H1 (cell line): Measurements from ENCODE around the gene CKAP5. TPM values are rescaled to one million over a fixed set of nuclear protein-coding genes. Genes with fewer than 3 reads are reported as not detected.

Source experiments
- CTCF ChIA-PET: fragments of 300-600 bp; sonication (Branson Sonifier 250); formaldehyde crosslinking; loops from one replicate; lab custom pipeline; 2021; ENCODE audit not compliant: partially characterized antibody; lab: Charles Lee
- POLR2A ChIA-PET: fragments of 300-600 bp; sonication (Branson Sonifier 250); formaldehyde crosslinking; loops from one replicate; lab custom pipeline; 2021; ENCODE audit warnings: inconsistent platforms; ENCODE audit not compliant: partially characterized antibody; lab: Charles Lee
- DNase-seq, 2 experiments: peaks; one replicate each; pipeline versions ENCODE4 v3.0.0 to v3.0.0-alpha.2; 2010 to 2022; ENCODE audit warnings: low spot score in 2 of 2, low read depth in 1 of 2, mixed read lengths in 1 of 2
- FAIRE-seq: peaks from 2 replicates; lab custom pipeline; 2011; peaks lifted over from hg19 to GRCh38; lab: Jason Lieb, UNC
- H2AFZ ChIP-seq: 2 replicates; pipeline ENCODE4 v1.8.1; 2012; ENCODE audit warnings: low read length, inconsistent platforms
- H2AK5ac ChIP-seq: 2 replicates; pipeline ENCODE4 v1.6.1; 2013; ENCODE audit warnings: low read depth, low read length
- H2BK120ac ChIP-seq: replicated peaks from 2 replicates; pipeline ENCODE3; 2013; ENCODE audit warnings: low read depth, low read length, inconsistent platforms
- H2BK12ac ChIP-seq: 2 replicates; pipeline ENCODE4 v1.6.1; 2013; ENCODE audit warnings: low read depth, low read length
- H2BK15ac ChIP-seq: 2 replicates; pipeline ENCODE4 v1.6.1; 2013; ENCODE audit warnings: low read length
- H2BK20ac ChIP-seq: 2 replicates; pipeline ENCODE4 v1.6.1; 2013; ENCODE audit warnings: low read length
- H2BK5ac ChIP-seq: 2 replicates; pipeline ENCODE4 v1.6.1; 2013; ENCODE audit warnings: low read depth, low read length
- H3K14ac ChIP-seq: 2 replicates; pipeline ENCODE4 v1.6.1; 2013; ENCODE audit warnings: inconsistent platforms; ENCODE audit not compliant: insufficient read length
- H3K18ac ChIP-seq: 2 replicates; pipeline ENCODE4 v1.6.1; 2013; ENCODE audit warnings: low read length; ENCODE audit errors: extremely low read depth
- H3K23ac ChIP-seq: 2 replicates; pipeline ENCODE4 v1.6.1; 2013; ENCODE audit warnings: inconsistent platforms; ENCODE audit not compliant: insufficient read length
- H3K23me2 ChIP-seq: 2 replicates; pipeline ENCODE4 v1.6.1; 2013; ENCODE audit warnings: low read depth, low read length
- H3K27ac ChIP-seq: 2 replicates; pipeline ENCODE4 v1.6.1; 2011; ENCODE audit warnings: low read depth, low read length, inconsistent platforms
- H3K27me3 ChIP-seq, 4 experiments: replicated peaks in 1 of 4; 1 replicate in 1 of 4; 2 replicates in 3 of 4; pipeline versions ENCODE4 v1.6.1 to v1.8.1; 2011 to 2013; ENCODE audit warnings: low read length in 3 of 4, mild to moderate bottlenecking in 3 of 4, inconsistent platforms in 2 of 4, mixed read lengths in 2 of 4, moderate library complexity in 1 of 4; ENCODE audit not compliant: control insufficient read depth in 3 of 4, insufficient read depth in 3 of 4; ENCODE audit errors: extremely low read depth in 1 of 4
- H3K36me3 ChIP-seq, 4 experiments: 2 replicates each; pipeline versions ENCODE4 v1.6.1 to v1.8.1; 2011 to 2013; ENCODE audit warnings: mild to moderate bottlenecking in 4 of 4, low read length in 3 of 4, moderate library complexity in 2 of 4, control low read depth in 1 of 4, inconsistent platforms in 1 of 4; ENCODE audit not compliant: insufficient read depth in 4 of 4, control insufficient read depth in 2 of 4
- H3K4ac ChIP-seq: replicated peaks from 2 replicates; pipeline ENCODE3; 2013; ENCODE audit warnings: low read length, low read depth, mixed read lengths, inconsistent platforms; ENCODE audit not compliant: insufficient read length
- H3K4me1 ChIP-seq, 4 experiments: replicated peaks in 1 of 4; 1 replicate in 1 of 4; 2 replicates in 3 of 4; pipeline versions ENCODE4 v1.6.1 to v1.8.1; 2011 to 2013; ENCODE audit warnings: low read length in 3 of 4, inconsistent platforms in 2 of 4, mixed read lengths in 1 of 4; ENCODE audit not compliant: insufficient read depth in 4 of 4, control insufficient read depth in 3 of 4
- H3K4me2 ChIP-seq, 2 experiments: 2 replicates each; pipeline versions ENCODE4 v1.6.1 to v1.8.1; 2011 to 2013; ENCODE audit warnings: low read depth in 2 of 2, low read length in 2 of 2, control low read depth in 1 of 2, inconsistent platforms in 1 of 2, mild to moderate bottlenecking in 1 of 2; ENCODE audit not compliant: insufficient read depth in 1 of 2
- H3K4me3 ChIP-seq, 4 experiments: fragments of 200-600, 300-600 bp in 1 of 4; sonication (generic), shearing (Covaris generic), sonication (Bioruptor Twin) in 1 of 4; 2 replicates each; pipeline versions ENCODE4 v1.5.1 to v1.8.1; 2011 to 2016; ENCODE audit warnings: low read length in 4 of 4, low read depth in 3 of 4, control low read depth in 2 of 4, inconsistent platforms in 2 of 4, mild to moderate bottlenecking in 2 of 4, mixed read lengths in 1 of 4, moderate library complexity in 1 of 4; ENCODE audit not compliant: insufficient read depth in 2 of 4; ENCODE audit errors: extremely low read depth in 1 of 4
- H3K56ac ChIP-seq: replicated peaks from 2 replicates; pipeline ENCODE3; 2013; ENCODE audit warnings: low read depth, mild to moderate bottlenecking, mixed read lengths, low read length, inconsistent platforms; ENCODE audit not compliant: insufficient read length
- H3K79me1 ChIP-seq: 2 replicates; pipeline ENCODE4 v1.6.1; 2013; ENCODE audit warnings: low read depth, low read length, control low read depth
- H3K79me2 ChIP-seq, 2 experiments: 2 replicates each; pipeline versions ENCODE4 v1.6.1 to v1.8.1; 2012 to 2013; ENCODE audit warnings: low read length in 2 of 2, mild to moderate bottlenecking in 2 of 2, inconsistent platforms in 1 of 2; ENCODE audit not compliant: insufficient read depth in 2 of 2, control insufficient read depth in 1 of 2
- H3K9ac ChIP-seq, 4 experiments: replicated peaks in 1 of 4; 1 replicate in 1 of 4; 2 replicates in 3 of 4; pipeline versions ENCODE4 v1.6.1 to v1.8.1; 2011 to 2013; ENCODE audit warnings: low read depth in 3 of 4, low read length in 3 of 4, control low read depth in 2 of 4, mild to moderate bottlenecking in 2 of 4, moderate library complexity in 2 of 4, inconsistent platforms in 1 of 4; ENCODE audit errors: extremely low read depth in 1 of 4
- H3K9me3 ChIP-seq, 2 experiments: 2 replicates each; pipeline versions ENCODE4 v1.6.1 to v1.8.1; 2012 to 2013; ENCODE audit warnings: mild to moderate bottlenecking in 2 of 2, moderate library complexity in 2 of 2, control low read depth in 1 of 2, inconsistent platforms in 1 of 2, low read depth in 1 of 2, low read length in 1 of 2, mixed read lengths in 1 of 2; ENCODE audit not compliant: insufficient read depth in 2 of 2
- H4K20me1 ChIP-seq, 2 experiments: replicated peaks in 1 of 2; 2 replicates each; pipeline versions ENCODE3 to v1.8.1; 2011 to 2013; ENCODE audit warnings: inconsistent platforms in 2 of 2, low read length in 2 of 2, mild to moderate bottlenecking in 1 of 2; ENCODE audit not compliant: insufficient read depth in 2 of 2, control insufficient read depth in 1 of 2
- H4K5ac ChIP-seq: 2 replicates; pipeline ENCODE4 v1.6.1; 2013; ENCODE audit warnings: low read length, low read depth, mixed read lengths, inconsistent platforms; ENCODE audit not compliant: insufficient read length
- H4K8ac ChIP-seq: 2 replicates; pipeline ENCODE4 v1.8.0; 2013; ENCODE audit warnings: mild to moderate bottlenecking, moderate library complexity, low read length, inconsistent platforms; ENCODE audit not compliant: insufficient read depth; ENCODE audit errors: extremely low read depth
- H4K91ac ChIP-seq: replicated peaks from 2 replicates; pipeline ENCODE3; 2013; ENCODE audit warnings: low read length, mixed read lengths, inconsistent platforms; ENCODE audit not compliant: insufficient read length
- BRCA1 ChIP-seq: IDR thresholded peaks from 2 replicates; pipeline ENCODE4 v1.6.1; 2012; ENCODE audit warnings: low read depth, low read length, improper control_type of control experiment
- CHD1 ChIP-seq: IDR thresholded peaks from 2 replicates; pipeline ENCODE4 v1.6.1; 2012; ENCODE audit warnings: low read depth, low read length, improper control_type of control experiment
- FOSL1 ChIP-seq: IDR thresholded peaks from 2 replicates; pipeline ENCODE4 v1.6.1; 2011; ENCODE audit warnings: mild to moderate bottlenecking, low read depth, low read length, moderate library complexity; ENCODE audit not compliant: insufficient read depth
- GABPA ChIP-seq: IDR thresholded peaks from 2 replicates; pipeline ENCODE4 v1.6.1; 2011; ENCODE audit warnings: mild to moderate bottlenecking, low read length, moderate library complexity, borderline replicate concordance; ENCODE audit not compliant: insufficient read depth
- JUND ChIP-seq: IDR thresholded peaks from 2 replicates; pipeline ENCODE4 v1.6.1; 2011; ENCODE audit warnings: mild to moderate bottlenecking, improper control_type of control experiment, low read length
- KDM5A ChIP-seq: fragments of 200-600 bp; IDR thresholded peaks from 2 replicates; pipeline ENCODE4 v1.7.1; 2012; ENCODE audit warnings: mild to moderate bottlenecking, low read length, inconsistent platforms, mixed read lengths
- NRF1 ChIP-seq: IDR thresholded peaks from 2 replicates; pipeline ENCODE4 v1.6.1; 2011; ENCODE audit warnings: mild to moderate bottlenecking, low read depth, low read length, improper control_type of control experiment
- POLR2A ChIP-seq, 2 experiments: IDR thresholded peaks; 1 replicate in 1 of 2; 2 replicates in 1 of 2; pipeline ENCODE4 v1.6.1; 2011; ENCODE audit warnings: low read depth in 2 of 2, low read length in 2 of 2, mild to moderate bottlenecking in 2 of 2; ENCODE audit errors: control extremely low read depth in 1 of 2
- POLR2AphosphoS5 ChIP-seq: IDR thresholded peaks from 2 replicates; pipeline ENCODE4 v1.6.1; 2011; ENCODE audit warnings: low read depth, low read length
- RAD21 ChIP-seq, 2 experiments: IDR thresholded peaks in 1 of 2; conservative IDR thresholded peaks in 1 of 2; 2 replicates each; pipeline ENCODE4 v1.6.1; 2011; ENCODE audit warnings: low read depth in 2 of 2, low read length in 2 of 2, improper control_type of control experiment in 1 of 2, inconsistent platforms in 1 of 2, mild to moderate bottlenecking in 1 of 2, moderate library complexity in 1 of 2
- RNF2 ChIP-seq: fragments of 200-900, 300-1000 bp; sonication (generic); IDR thresholded peaks from 2 replicates; pipeline ENCODE4 v1.7.1; 2016; ENCODE audit warnings: borderline replicate concordance, low read depth, mild to moderate bottlenecking, antibody characterized with exemption, low read length; ENCODE audit not compliant: poor library complexity, severe bottlenecking; ENCODE audit errors: missing control alignments
- SRF ChIP-seq: IDR thresholded peaks from 2 replicates; pipeline ENCODE4 v1.6.1; 2011; ENCODE audit warnings: mild to moderate bottlenecking, low read depth, low read length, moderate library complexity
- SUZ12 ChIP-seq: fragments of 200-600 bp; sonication (generic); IDR thresholded peaks from 2 replicates; pipeline ENCODE4 v1.6.1; 2012; ENCODE audit warnings: mild to moderate bottlenecking, inconsistent platforms, low read length, moderate library complexity, mixed read lengths
- WGBS, 2 experiments: shearing (Covaris generic) in 1 of 2; methylation state at CpG; one replicate each; pipeline versions ENCODE4 v1.1.6 to v1.1.7; 2013 to 2015; ENCODE audit warnings: low lambda C conversion rate in 2 of 2, mixed read lengths in 2 of 2, inconsistent platforms in 1 of 2, low coverage in 1 of 2, missing lambda C conversion rate in 1 of 2; ENCODE audit not compliant: insufficient replicate concordance in 2 of 2, insufficient coverage in 1 of 2, insufficient read length in 1 of 2; ENCODE audit errors: extremely low coverage in 1 of 2, missing lambda C conversion rate in 1 of 2; 5-methylcytosine and 5-hydroxymethylcytosine counted together
- polyA plus RNA-seq, 7 experiments: library from polyadenylated mRNA; depleted of rRNA in 3 of 7; stranded (reverse) in 5 of 7; unstranded in 2 of 7; fragments of >200 nt in 5 of 7; fragments of 200-250 nt in 2 of 7; gene quantifications; 1 replicate in 5 of 7; 2 replicates in 1 of 7; 4 replicates in 1 of 7; pipeline versions ENCODE4 v1.2.1 to v1.2.3, GENCODE V29; 2011 to 2013; ENCODE audit warnings: missing spikeins in 2 of 7, mixed read lengths in 2 of 7
- total RNA-seq: library from RNA; stranded (reverse); fragmentation: NEBNext Ultra II Directional; extraction: Animal tissue kit (Norgen Biotek cat#: 25700); gene quantifications from 2 replicates; pipeline ENCODE4 v1.2.1, GENCODE V29; 2021

Gene CKAP5
- total and polyA plus RNA-seq, 2 of the 8 experiments (the other 6 are each of a cell fraction or from before 2014, with no cell fraction given), result 64.8 to 185 TPM

DNA sequence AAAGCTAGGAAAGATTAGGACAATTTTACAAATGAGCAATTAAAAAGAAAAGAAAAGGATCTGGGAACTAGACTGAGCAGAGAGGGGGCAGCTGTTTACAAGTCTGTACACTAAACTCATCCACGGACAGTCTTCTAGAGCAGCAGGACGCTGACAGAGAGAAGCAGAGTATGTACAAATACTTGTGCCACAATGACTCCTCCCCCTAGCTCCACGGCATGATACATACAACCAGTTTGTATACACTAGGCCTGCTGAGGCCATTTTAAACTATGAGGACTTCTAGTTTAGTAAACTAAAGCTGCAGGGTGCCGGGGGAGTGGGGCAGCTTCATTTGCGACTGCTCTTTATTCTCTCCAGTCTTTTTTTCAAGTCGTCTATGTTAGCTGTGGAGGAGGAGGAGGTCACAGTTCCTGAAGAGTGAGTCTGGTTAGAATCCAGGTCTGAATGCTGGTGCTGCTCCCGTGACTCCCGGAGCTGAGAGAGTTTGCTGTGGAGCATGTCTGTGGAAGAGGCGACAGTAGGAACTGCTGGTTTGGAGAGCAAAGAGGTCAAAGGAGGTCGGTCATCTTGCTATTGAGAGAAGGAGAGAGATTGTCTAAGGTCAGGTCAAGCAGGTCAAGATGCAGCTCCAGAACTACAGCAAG, 102.3 kb downstream of the CKAP5 start:
- no peak overlapping the region for H3K4me2 ChIP-seq
- CTCF ChIA-PET, result interaction anchor here (0.6 to 1.4 kb wide), 6 partner anchors 9 to 419 kb away, joined by 3 to 5 read pairs (median 3); no protein-coding TSS in a partner anchor
- no peak overlapping the region for H3K23ac ChIP-seq
- no peak overlapping the region for H3K18ac ChIP-seq
- H4K20me1 ChIP-seq, result no peaks in the 10 kb centered on the region
- H3K79me2 ChIP-seq, result no peaks in the 10 kb centered on the region
- no peak overlapping the region for H2AFZ ChIP-seq
- H3K27ac ChIP-seq, result no peak overlapping the region
- H4K8ac ChIP-seq, result no peak overlapping the region
- DNase-seq (no peak), FAIRE-seq (no peak)
- H2BK20ac ChIP-seq, result no peak overlapping the region
- no peak overlapping the region for H4K91ac ChIP-seq
- H3K14ac ChIP-seq, result no peak overlapping the region
- no peak overlapping the region for H3K56ac ChIP-seq
- no peaks in the 10 kb centered on the region for H3K79me1 ChIP-seq
- H2BK120ac ChIP-seq, result no peak overlapping the region
- no peaks in the 10 kb centered on the region for H3K27me3 ChIP-seq
- no peak overlapping the region for H2AK5ac ChIP-seq
- peaks cover 0 to under 1% (median 0%) of the 10 kb centered on the region in 4 experiments; a peak in 1 of 7 replicates for H3K4me1 ChIP-seq
- H3K9ac ChIP-seq, result no peak overlapping the region
- peaks cover 19 to 74% (median 61%) of the 10 kb centered on the region in 4 experiments for H3K36me3 ChIP-seq
- whole genome bisulfite sequencing, 2 experiments, result 84% methylated on average over 10 of the region's 10 CpGs; no CpG with 5 or more reads in 1 of the 2 experiments
- H3K4me3 ChIP-seq, result no peak overlapping the region
- no peak overlapping the region for H4K5ac ChIP-seq
- no peak overlapping the region for H3K4ac ChIP-seq
- no peaks in the 10 kb centered on the region for H3K23me2 ChIP-seq
- no peak overlapping the region for H2BK12ac ChIP-seq
- H2BK5ac ChIP-seq, result no peak overlapping the region
- no peaks in the 10 kb centered on the region for H3K9me3 ChIP-seq
- POLR2A ChIA-PET, result interaction anchor here (1.0 kb wide), 1 partner anchor 9 kb away, joined by 3 read pairs; no protein-coding TSS in a partner anchor
- H2BK15ac ChIP-seq, result no peak overlapping the region
- no peak for TF ChIP-seq KDM5A
- no peak for TF ChIP-seq JUND
- no peak for TF ChIP-seq POLR2AphosphoS5
- no peak for TF ChIP-seq SUZ12
- TF ChIP-seq BRCA1, result no peak
- no peak for TF ChIP-seq CHD1
- TF ChIP-seq RAD21 (IDR thresholded peaks at IDR 0.05 in 1 of 2, conservative IDR thresholded peaks at IDR 0.05 in 1 of 2; ENCODE audit: low read depth in 2 of 2, low read length in 2 of 2), result no peak
- no peak for TF ChIP-seq SRF
- no peak for TF ChIP-seq RNF2
- no peak for TF ChIP-seq POLR2A (IDR thresholded peaks at IDR 0.05; ENCODE audit: control extremely low read depth in 1 of 2, low read depth in 2 of 2, low read length in 2 of 2)
- TF ChIP-seq NRF1, result no peak
- no peak for TF ChIP-seq FOSL1
- TF ChIP-seq GABPA, result no peak
